Right ventricle myocardium superior (tissue), 1 donor: Measurements from ENCODE around the gene MYO18B. TPM values are rescaled to one million over a fixed set of nuclear protein-coding genes. Genes with fewer than 3 reads are reported as not detected.

Experiments used
- ATAC-seq: fragments of 200-7000 bp; cut with Tn5 transposase; one replicate; pipeline ENCODE4 v1.9.1; 2020; ENCODE audit warnings: mild to moderate bottlenecking; ENCODE audit not compliant: poor library complexity
- DNase-seq: peaks from one replicate; pipeline ENCODE4 v3.0.0-alpha.2; 2020
- intact Hi-C: fragments of 100-400 bp; cut with DNase I; formaldehyde crosslinking; loops from one replicate; pipeline ENCODE4 v1.11.2; 2022
- total RNA-seq: library from RNA; stranded (reverse); fragmentation: NEBNext Ultra II Directional; extraction: Animal tissue kit (Norgen Biotek cat#: 25700); gene quantifications from one replicate; pipeline ENCODE4 v1.2.1, GENCODE V29; 2021
- donor health status: DM: no; HTN: yes; CAD: no; lungs with severe emphysema.

Gene MYO18B
- total RNA-seq, 1 donor from 2014 or later: 114 TPM

DNA sequence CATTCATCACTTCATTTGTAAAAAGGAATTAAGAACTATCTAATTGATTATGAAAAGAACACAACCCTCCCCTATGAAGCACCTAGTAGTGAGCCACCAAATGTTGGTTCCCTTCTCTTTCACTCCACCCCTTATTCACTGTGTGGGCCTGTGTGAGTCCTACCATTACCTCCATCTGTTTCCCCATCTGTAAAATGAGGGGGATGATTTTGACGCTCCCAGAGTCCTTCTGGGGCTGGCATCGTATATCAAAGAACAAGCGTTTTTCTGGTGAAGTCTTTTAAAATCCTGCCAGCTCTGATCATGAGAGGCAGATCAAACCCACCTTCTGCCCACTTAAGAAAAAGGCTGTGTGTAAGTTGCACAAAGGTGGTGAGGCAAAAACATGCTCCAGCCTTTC lies 330.6 kb downstream of the MYO18B start:
- no peak for ATAC-seq

DNA sequence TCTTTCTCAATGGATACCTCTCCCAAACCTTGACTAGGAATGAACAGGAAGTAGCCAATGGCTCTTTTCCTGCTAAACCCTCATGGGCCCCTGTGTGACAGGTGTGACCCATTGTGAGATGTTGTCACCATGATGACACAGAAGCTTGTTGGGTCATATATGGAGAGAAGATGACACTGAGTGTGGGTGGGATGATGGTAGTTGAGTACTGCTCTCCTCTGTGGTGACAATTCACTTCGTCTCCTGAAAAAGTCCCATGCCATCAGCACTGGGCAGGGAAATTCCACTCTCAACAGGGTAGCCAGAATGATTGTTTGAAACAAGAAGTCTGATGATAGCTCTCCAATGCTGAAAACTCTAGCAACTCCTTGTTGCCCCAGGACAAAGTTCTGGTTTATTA lies 333.3 kb downstream of the MYO18B start:
- ATAC-seq: no peak

More for the DNA sequence above, 330.6 kb downstream of the MYO18B start:
- intact Hi-C loops: loop anchor here (10.0 kb wide), 1 partner anchor 62 kb away; no protein-coding TSS in a partner anchor
- DNase-seq: no peak

DNA sequence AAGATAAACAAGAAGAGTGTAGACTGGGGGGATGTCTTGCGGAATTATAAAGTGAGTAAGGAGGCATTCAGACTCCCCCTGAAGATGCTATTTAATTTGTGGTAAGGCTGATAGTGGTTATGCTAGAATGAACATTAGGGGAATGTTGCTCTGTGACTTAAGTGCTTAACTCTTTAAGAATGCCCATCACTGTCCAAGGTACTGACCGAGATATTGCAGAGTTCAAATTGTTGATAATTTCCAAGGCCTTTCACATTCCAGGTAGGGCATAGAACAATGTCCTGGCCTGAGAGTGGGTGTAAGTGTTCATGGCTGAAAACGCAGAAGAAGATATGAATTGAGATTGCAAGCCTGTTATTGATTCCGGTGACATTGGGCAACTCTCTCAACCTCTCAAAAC lies 337.0 kb downstream of the MYO18B start:
- no peak for DNase-seq
- no peak for ATAC-seq
- intact Hi-C loops: loop anchor here (10.0 kb wide), 1 partner anchor 56 kb away; no protein-coding TSS in a partner anchor

More for the DNA sequence above, 333.3 kb downstream of the MYO18B start:
- DNase-seq: no peak
- intact Hi-C loops: loop anchor here (10.0 kb wide), 1 partner anchor 60 kb away; no protein-coding TSS in a partner anchor

Other genes with a start within 250 kb of the MYO18B start
- gene GRK3, start 177.5 kb upstream of the MYO18B start, total RNA-seq: 3.7 TPM